ENCODE measurements around the gene DVL2.
A peak's percentile ranks its signal among the peaks of the same experiment; 100 is the strongest.

The DVL2 gene

GRCh38 chr17:7241783-7242716, 7.7 kb upstream of the DVL2 start, which contains the start of gene GABARAP (continued):
- 0 out of 2 replicates have a peak, but pooled peaks have one; percentile 22 for TF ChIP-seq TSHZ1 (tag by site-specific recombination; IDR thresholded peaks at IDR 0.05; ENCODE audit: borderline replicate concordance)
- no peak for TF ChIP-seq TCF7L2 (IDR thresholded peaks at IDR 0.05; ENCODE audit: borderline replicate concordance, low read depth, low read length)
- TF ChIP-seq ZNF571 (tag by site-specific recombination; IDR thresholded peaks at IDR 0.05) = no peak
- TF ChIP-seq ZNF404 (tag by site-specific recombination; IDR thresholded peaks at IDR 0.05) = no peak
- TF ChIP-seq ZNF146 (tag by site-specific recombination; IDR thresholded peaks at IDR 0.05) = no peak
- 0 out of 2 replicates have a peak, but pooled peaks have one; percentile 54 for TF ChIP-seq ZNF184 (tag by site-specific recombination; IDR thresholded peaks at IDR 0.05)
- peak; percentile 88 for TF ChIP-seq ZBTB10 (tag by site-specific recombination; IDR thresholded peaks at IDR 0.05)
- no peak for TF ChIP-seq ZNF26 (tag by site-specific recombination; IDR thresholded peaks at IDR 0.05)
- TF ChIP-seq ZNF521 (tag by site-specific recombination; IDR thresholded peaks at IDR 0.05) = no peak
- TF ChIP-seq ZBTB44 (tag by site-specific recombination; IDR thresholded peaks at IDR 0.05) = no peak
- no peak; the same call in 1 of the 2 replicates for TF ChIP-seq ZNF76 (tag by site-specific recombination; IDR thresholded peaks at IDR 0.05; ENCODE audit: borderline replicate concordance, low read depth)
- TF ChIP-seq ZNF777 (tag by site-specific recombination; IDR thresholded peaks at IDR 0.05; ENCODE audit: borderline replicate concordance) = no peak
- TF ChIP-seq ZNF639 (tag by site-specific recombination; IDR thresholded peaks at IDR 0.05) = peak; percentile 24; the same call in 1 of the 2 replicates
- peak; percentile 72 for TF ChIP-seq KLF8 (tag by site-specific recombination; IDR thresholded peaks at IDR 0.05)
- no peak for TF ChIP-seq INSM2 (tag by site-specific recombination; IDR thresholded peaks at IDR 0.05)
- no peak for TF ChIP-seq ZFP69B (tag by site-specific recombination; IDR thresholded peaks at IDR 0.05)
- TF ChIP-seq ZNF561 (tag by site-specific recombination; IDR thresholded peaks at IDR 0.05; ENCODE audit: borderline replicate concordance) = no peak
- no peak for TF ChIP-seq ZNF488 (tag by site-specific recombination; IDR thresholded peaks at IDR 0.05)
- no peak for TF ChIP-seq ZNF274 (IDR thresholded peaks at IDR 0.05; ENCODE audit: low read length)
- no peak for TF ChIP-seq ZNF274 (tag by site-specific recombination; IDR thresholded peaks at IDR 0.05; ENCODE audit: borderline replicate concordance)
- TF ChIP-seq YY1 (tag by site-specific recombination; IDR thresholded peaks at IDR 0.05) = no peak
- no peak for TF ChIP-seq ZFP3 (tag by site-specific recombination; IDR thresholded peaks at IDR 0.05; ENCODE audit: low read depth)
- peak; percentile 60 for TF ChIP-seq ZIC2 (tag by site-specific recombination; IDR thresholded peaks at IDR 0.05)
- TF ChIP-seq HOXA7 (CRISPR knock-in tag; IDR thresholded peaks at IDR 0.05; ENCODE audit: borderline replicate concordance) = no peak
- peak; percentile 97 for TF ChIP-seq ZBTB17 (tag by site-specific recombination; IDR thresholded peaks at IDR 0.05)

Measured in HEK293 (cell line).